ENCODE data around the gene TEX26. TPM values are rescaled to one million over a fixed set of nuclear protein-coding genes. Genes with fewer than 3 reads are reported as not detected.

Gene TEX26
- total RNA-seq, 4 donors from 2014 or later, result not detected

- WGBS, 2 donors, result 83 to 87% methylated on average over 4 to 6 of the region's 6 CpGs
- DNase-seq, result no peak
- Histone ChIP-seq H3K4me3 (no peak overlapping the region), H3K27ac (no peak overlapping the region), H3K36me3 (no peaks in the 10 kb centered on the region), H3K4me1 (peaks cover 0 to 30% (median 9%) of the 10 kb centered on the region in 3 donors), H3K27me3 (no peaks in the 10 kb centered on the region), H3K9me3 (no peaks in the 10 kb centered on the region)
- TF ChIP-seq CTCF (IDR thresholded peaks at IDR 0.05) (no peak), POLR2A (IDR thresholded peaks at IDR 0.05) (no peak)
- intact Hi-C loops (cut with DNase I), result no loop called here
These were observed 15.5 kb upstream of the TEX26 start for GRCh38 chr13:30916991-30917390.

- Histone ChIP-seq H3K4me1 (peaks cover 0 to 28% (median 9%) of the 10 kb centered on the region in 3 donors), H3K27me3 (no peaks in the 10 kb centered on the region), H3K4me3 (no peak overlapping the region), H3K27ac (peak overlapping the region in 1 of 4 donors; percentile 29), H3K9me3 (no peaks in the 10 kb centered on the region), H3K36me3 (no peaks in the 10 kb centered on the region)
- no peak for TF ChIP-seq POLR2A (IDR thresholded peaks at IDR 0.05)
- no peak for TF ChIP-seq CTCF (IDR thresholded peaks at IDR 0.05)
- intact Hi-C loops (cut with DNase I), result no loop called here
- WGBS, 2 donors, result 66 to 68% methylated on average over 6 of the region's 6 CpGs
- DNase-seq, result no peak
These were observed 13.6 kb upstream of the TEX26 start for GRCh38 chr13:30918662-30919405.

- intact Hi-C loops (cut with DNase I), result no loop called here
- H3K4me1 ChIP-seq, result peaks cover 0 to 36% (median 19%) of the 10 kb centered on the region in 3 donors
- no peaks in the 10 kb centered on the region for H3K36me3 ChIP-seq
- WGBS, 2 donors, result 79 to 84% methylated on average over 3 to 5 of the region's 5 CpGs
- no peaks in the 10 kb centered on the region for H3K9me3 ChIP-seq
- H3K4me3 ChIP-seq, result no peak overlapping the region
- no peak for DNase-seq
- no peak overlapping the region for H3K27ac ChIP-seq
- TF ChIP-seq POLR2A (IDR thresholded peaks at IDR 0.05) (no peak), CTCF (IDR thresholded peaks at IDR 0.05) (no peak)
- H3K27me3 ChIP-seq, result no peaks in the 10 kb centered on the region
These were observed 12.1 kb upstream of the TEX26 start for GRCh38 chr13:30920162-30920909.

- no peaks in the 10 kb centered on the region for H3K9me3 ChIP-seq
- 33% methylated on average over 1 of the region's 1 CpG; no CpG with 5 or more reads in 1 of the 2 donors for WGBS, 2 donors
- no peaks in the 10 kb centered on the region for H3K27me3 ChIP-seq
- no peaks in the 10 kb centered on the region for H3K36me3 ChIP-seq
- H3K27ac ChIP-seq, result peak overlapping the region; percentile 29 to 90 (median 82)
- H3K4me3 ChIP-seq, result no peak overlapping the region
- no peak for DNase-seq
- intact Hi-C loops (cut with DNase I), result no loop called here
- peaks cover 0 to 56% (median 19%) of the 10 kb centered on the region in 3 donors for H3K4me1 ChIP-seq
- TF ChIP-seq CTCF (IDR thresholded peaks at IDR 0.05) (no peak), POLR2A (IDR thresholded peaks at IDR 0.05) (no peak)
These were observed 9.0 kb upstream of the TEX26 start for GRCh38 chr13:30923418-30923817.

GRCh38 chr13:30924721-30925120 is 7.7 kb upstream of the TEX26 start:
- H3K4me1 ChIP-seq, result peaks cover 5 to 69% (median 30%) of the 10 kb centered on the region in 3 donors
- no peak overlapping the region for H3K4me3 ChIP-seq
- no peaks in the 10 kb centered on the region for H3K27me3 ChIP-seq
- intact Hi-C loops (cut with DNase I), result no loop called here
- TF ChIP-seq POLR2A (IDR thresholded peaks at IDR 0.05) (no peak), CTCF (IDR thresholded peaks at IDR 0.05) (no peak)
- peak overlapping the region; percentile 55 to 90 (median 82) for H3K27ac ChIP-seq
- DNase-seq, result no peak
- no peaks in the 10 kb centered on the region for H3K9me3 ChIP-seq
- 50 to 57% methylated on average over 1 of the region's 3 CpGs for WGBS, 2 donors
- no peaks in the 10 kb centered on the region for H3K36me3 ChIP-seq
